SK-N-SH (cell line): ENCODE results near the gene RREB1.

Source experiments
- CTCF ChIP-seq: fragments of 200-600 bp; sonication (generic); IDR thresholded peaks from 2 replicates; pipeline ENCODE4 v1.6.1; 2017; ENCODE audit warnings: antibody characterized with exemption, mild to moderate bottlenecking, moderate library complexity
- FOSL2 ChIP-seq: IDR thresholded peaks from 2 replicates; pipeline ENCODE4 v1.4.0; 2012; ENCODE audit warnings: low read depth, mild to moderate bottlenecking, moderate library complexity, borderline replicate concordance
- POLR2AphosphoS5 ChIP-seq: IDR thresholded peaks from 2 replicates; pipeline ENCODE4 v1.6.1; 2012; ENCODE audit warnings: low read depth, low read length
- TF ChIP-seq, protein P1 (sequence below): IDR thresholded peaks from 2 replicates; pipeline ENCODE4 v1.4.0; 2012; ENCODE audit warnings: low read depth

DNA sequence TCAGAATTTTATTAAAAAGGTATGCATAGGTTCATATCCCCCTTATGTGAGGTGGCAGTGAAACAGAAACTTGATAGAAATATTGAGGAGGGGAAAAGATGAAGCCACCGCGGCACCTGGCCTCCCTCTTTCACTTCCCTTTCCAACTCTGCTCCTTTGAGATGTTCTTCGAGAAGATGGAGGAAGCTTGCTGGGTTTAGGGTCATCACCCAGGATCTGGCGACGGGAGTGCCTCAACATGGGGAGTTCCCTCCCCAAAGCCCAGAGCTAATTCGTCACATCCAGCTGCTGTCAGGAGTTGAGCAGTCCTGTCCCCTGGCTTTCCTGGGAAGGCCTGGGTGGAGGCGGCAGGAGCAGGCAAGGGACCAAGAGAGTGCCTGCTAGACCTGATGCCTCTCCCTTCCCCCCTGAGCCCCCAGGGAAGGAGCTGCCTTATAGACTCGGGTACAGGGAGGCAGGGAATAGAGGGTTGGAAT, 29.1 kb downstream of the RREB1 start:
- TF ChIP-seq CTCF = no peak
- TF ChIP-seq FOSL2 = no peak
- TF ChIP-seq POLR2AphosphoS5 = no peak
- TF ChIP-seq, protein P1, sequence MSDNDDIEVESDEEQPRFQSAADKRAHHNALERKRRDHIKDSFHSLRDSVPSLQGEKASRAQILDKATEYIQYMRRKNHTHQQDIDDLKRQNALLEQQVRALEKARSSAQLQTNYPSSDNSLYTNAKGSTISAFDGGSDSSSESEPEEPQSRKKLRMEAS = no peak
